CMK (cell line): ENCODE measurements around the gene UNC45B.
A peak's percentile ranks its signal among the peaks of the same experiment; 100 is the strongest.
"Not testable (repeated sequence)": the region's sequence is repeated elsewhere in the genome, so short reads cannot be mapped to it uniquely, and the experiment has no call there.

Experiments used
- DNase-seq: peaks from one replicate; pipeline ENCODE4 v3.0.0-alpha.2; 2010; ENCODE audit warnings: low read depth

UNC45B gene, protein sequence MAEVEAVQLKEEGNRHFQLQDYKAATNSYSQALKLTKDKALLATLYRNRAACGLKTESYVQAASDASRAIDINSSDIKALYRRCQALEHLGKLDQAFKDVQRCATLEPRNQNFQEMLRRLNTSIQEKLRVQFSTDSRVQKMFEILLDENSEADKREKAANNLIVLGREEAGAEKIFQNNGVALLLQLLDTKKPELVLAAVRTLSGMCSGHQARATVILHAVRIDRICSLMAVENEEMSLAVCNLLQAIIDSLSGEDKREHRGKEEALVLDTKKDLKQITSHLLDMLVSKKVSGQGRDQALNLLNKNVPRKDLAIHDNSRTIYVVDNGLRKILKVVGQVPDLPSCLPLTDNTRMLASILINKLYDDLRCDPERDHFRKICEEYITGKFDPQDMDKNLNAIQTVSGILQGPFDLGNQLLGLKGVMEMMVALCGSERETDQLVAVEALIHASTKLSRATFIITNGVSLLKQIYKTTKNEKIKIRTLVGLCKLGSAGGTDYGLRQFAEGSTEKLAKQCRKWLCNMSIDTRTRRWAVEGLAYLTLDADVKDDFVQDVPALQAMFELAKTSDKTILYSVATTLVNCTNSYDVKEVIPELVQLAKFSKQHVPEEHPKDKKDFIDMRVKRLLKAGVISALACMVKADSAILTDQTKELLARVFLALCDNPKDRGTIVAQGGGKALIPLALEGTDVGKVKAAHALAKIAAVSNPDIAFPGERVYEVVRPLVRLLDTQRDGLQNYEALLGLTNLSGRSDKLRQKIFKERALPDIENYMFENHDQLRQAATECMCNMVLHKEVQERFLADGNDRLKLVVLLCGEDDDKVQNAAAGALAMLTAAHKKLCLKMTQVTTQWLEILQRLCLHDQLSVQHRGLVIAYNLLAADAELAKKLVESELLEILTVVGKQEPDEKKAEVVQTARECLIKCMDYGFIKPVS

DNA sequence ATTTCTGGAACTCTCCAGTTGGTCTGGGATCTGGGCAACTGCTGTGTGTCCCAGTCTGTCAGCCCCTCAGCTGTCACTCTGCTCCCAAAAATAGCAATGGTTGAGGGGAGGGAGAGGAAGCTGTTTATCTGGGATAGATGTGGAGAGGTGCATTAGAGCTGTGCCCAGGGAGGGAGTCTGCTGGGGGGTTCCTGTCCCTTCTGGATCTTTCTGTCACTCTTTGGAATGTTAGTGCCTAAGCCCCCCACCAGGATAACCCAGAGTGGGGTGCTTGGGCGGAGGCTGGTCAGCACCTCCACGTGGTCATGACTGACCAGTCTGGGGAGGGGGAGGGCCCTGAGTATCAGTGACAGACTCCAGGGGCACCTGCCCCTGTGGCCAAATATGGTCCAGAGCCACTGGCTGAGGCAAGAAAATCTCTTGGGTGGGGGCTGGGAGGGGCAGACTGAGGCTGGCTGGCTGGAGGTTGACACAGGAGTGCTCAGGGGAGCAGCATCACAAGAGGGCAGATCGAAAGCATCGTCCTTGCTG is at the start of gene UNC45B:
Gene UNC45B, plus strand, starts transcription at position 443 of the 531 bp plus-strand sequence. CDS start 447 bp downstream, outside the sequence.
- no peak for DNase-seq

DNA sequence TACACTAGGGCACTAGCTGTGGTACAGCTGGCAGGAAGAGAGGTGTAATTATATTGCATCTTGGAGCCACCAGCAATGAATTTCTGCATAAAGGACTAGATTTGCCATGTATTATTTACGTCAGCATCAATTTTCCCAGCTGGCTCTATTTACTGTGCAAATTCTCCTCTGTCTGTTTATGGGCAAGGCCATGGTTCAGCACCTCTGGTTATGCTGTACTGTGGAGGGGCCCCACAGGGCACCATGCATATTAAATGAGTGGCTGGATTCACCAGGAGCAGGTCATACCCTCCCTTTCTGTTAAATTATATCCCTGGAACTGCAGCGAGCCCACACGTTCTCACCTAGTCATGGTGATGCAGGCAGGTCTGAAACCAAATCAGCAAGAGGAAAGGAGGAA is 47.7 kb upstream of the UNC45B start:
- DNase-seq: no peak

DNA sequence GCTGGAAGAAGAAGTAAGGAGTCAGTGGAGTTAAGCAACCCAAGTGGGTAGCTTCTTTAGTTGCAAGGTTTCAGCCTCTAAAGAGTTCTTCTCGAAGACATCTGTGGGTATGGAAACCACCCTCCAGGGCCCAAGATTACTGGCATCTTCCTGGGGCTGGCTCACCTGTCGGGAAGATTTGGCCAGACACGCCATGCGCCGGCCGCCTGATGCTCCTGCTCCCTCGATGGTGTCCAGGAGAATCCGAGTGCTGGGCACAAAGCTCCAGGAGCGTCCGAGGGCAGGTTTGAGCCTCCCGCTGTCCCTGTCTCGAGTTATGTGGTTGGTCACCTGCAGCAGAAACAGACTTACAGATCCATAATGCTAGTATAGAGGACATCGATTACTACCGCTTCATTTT is 46.6 kb upstream of the UNC45B start:
- no peak for DNase-seq

DNA sequence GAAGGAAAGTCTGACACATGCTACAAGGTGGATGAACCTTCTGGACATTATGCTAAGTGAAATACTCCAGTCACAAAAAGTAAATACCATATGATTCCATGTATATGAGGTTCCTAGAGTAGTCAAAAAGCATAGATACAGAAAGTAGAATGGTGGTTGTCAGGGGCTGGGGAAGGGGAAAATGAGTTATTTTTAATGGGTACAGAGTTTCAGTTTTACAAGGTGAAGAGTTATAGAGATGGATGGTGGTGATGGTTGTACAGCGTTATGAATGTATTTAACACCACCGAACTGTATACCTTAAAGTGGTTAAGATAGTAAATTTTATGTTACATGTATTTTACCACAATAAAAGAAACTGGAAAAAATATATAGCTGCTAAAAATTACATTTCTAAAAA is 45.9 kb upstream of the UNC45B start:
- DNase-seq: no peak

DNA sequence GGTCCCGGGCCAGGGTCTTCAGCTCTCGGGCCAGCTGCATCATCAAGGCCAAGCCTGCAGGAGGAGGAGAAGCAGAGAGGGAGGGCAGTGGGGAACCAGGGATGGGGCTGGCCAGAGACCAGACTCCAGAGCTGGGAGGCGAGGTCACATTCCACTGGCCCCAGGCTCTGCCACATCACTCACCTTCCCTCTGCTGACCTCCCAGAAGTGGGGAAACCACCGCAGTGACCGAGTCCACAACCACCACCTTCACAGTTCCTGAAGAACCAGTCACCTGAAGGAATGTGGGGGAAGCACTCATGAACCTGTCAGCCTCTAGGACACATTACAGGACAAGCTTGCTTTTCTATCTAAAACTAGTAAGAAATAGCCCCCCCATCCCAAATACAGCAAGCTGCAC is 44.3 kb upstream of the UNC45B start:
- no peak for DNase-seq

DNA sequence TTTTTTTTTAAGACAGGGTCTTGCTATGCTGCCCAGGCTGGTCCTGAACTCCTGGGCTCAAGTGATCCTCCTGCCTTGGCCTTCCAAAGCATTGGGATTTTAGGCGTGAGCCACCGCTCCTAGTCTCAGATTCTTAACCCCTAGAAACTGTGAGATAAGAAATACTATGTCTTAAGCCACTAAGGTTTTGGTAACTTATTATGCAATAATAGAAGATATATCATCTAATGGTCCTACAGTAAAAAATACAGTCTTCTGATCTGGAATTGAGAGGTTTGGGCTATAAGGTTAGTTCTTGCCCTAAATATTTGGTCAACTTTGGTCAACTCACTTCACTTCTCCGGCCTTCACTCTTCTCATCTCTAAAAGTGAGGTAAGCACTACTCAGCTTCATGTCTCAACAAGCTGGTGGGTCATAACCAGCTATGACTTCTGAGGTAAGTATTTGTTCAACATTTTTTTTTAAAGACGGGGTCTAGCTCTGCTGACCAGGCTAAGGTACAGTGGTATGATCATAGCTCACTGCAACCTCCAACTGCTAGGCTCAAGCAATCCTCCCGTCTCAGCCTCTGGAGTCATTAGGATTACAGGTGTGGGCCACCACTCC is 42.7 kb upstream of the UNC45B start:
- no peak for DNase-seq

DNA sequence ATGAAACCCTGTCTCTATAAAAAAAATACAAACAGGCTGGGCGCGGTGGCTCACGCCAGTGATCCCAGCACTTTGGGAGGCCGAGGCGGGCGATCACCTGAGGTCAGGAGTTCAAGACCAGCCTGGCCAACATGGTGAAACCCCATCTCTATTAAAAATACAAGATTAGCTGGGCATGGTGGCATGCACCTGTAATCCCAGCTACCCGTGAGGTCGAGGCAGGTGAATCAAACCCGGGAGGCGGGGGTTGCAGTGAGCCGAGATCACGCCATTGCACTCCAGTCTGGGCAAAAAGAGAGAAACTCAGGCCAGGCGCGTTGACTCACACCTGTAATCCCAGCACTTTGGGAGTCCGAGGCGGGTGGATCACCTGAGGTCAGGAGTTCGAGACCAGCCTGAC is 36.8 kb upstream of the UNC45B start:
- not testable (repeated sequence) for DNase-seq

DNA sequence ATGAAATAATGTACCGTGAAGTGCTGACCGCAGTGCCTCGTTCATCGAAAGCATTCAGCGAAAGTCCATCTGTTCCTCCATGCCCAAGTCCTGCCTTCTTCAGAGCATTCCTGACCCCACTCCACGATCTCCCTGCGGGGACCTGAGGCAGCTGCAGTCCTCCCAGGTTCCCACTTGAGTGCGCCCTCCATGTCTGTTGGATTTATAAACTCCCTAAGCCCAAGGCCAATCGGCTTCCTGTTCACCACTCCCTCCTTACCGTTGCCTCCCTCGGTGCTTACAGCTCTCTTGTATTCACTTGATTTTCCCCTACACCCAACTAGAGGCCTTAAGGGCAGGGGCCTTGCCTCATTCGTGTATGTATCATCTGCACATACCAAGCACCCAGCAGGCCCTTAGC is 30.8 kb upstream of the UNC45B start:
- no peak for DNase-seq

DNA sequence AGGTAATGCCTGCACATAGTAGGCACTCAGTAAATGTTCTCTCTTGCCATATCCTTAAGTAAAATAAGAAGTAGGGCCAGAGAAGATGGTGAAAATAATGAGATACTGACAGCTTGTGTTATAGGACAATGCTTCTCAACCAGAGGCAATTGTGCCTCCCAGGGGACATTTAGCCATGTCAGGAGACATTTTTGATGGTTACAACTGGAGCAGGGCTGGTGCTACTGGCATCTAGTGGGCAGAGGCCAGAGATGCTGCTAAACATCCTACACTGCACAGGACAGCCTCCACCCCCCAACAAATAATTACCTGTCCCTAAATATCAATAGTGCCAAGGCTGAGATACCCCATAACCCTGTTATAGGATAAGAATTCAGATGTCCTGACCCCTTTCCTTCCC is 29.6 kb upstream of the UNC45B start:
- no peak for DNase-seq

DNA sequence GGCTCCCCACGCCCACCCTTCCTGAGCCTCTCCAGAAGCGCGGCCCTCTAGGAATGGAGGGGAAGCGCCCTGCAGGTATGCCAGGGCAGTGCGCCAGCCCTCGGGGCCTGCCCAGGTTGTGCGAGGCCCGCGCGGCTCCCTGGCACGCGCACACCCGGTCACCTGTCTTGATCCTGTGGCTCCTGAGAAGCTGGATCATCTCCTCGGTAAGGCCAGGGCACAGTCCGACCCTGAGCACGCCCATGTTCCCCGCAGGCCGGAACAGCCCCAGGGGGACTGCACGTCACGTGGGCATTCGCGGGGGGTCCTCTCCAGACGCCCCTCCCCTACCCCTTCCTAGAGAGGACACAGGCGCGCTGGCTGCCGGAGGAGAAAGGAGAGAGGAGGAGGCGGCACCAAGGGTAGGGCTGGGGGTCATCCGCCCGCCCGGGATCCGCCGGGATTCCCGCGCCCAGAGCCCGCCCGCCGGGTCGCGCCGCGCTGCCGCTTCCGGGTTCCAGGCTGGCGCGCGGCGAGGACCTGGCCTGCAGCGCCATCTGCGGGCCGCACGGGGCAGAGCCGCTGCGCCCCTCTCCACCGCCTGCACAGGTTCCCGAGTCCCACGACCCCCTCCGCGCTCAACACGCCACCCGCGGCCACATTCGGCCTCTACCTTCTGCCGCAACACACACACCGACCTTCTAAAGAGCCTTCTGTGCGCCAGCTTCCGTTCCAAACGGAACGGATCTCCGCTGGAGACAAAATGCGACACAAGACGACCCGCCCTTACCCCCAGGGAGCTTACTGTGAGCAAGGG is 28.0 kb upstream of the UNC45B start, which contains the start of gene RAD51D:
Gene RAD51D, minus strand, starts transcription at position 491 of the 796 bp plus-strand sequence. Its CDS starts 247 bp downstream, at position 244.
- peak; percentile 74 for DNase-seq

DNA sequence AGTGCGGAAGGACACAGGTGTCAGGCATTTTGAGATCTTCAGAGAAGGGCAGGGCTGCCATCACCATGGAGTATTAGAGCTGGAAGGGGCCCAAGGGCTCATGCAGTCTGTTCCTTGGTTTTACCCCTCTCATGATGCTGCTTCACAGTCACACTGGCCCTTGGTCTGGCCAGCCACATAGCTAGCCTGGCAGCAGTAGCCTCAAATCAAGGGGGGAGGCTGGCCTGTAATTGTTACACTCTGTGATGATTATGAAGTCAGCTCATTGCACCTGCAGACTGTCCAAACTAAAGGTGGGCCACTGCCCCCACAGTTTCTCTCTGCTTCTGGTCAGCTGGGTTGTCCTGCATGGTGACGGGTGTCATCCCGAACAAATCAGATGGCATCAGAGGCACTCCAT is 26.3 kb upstream of the UNC45B start, which contains the start of gene FNDC8:
Gene FNDC8, plus strand, starts transcription at position 301 of the 400 bp plus-strand sequence. Its CDS starts 79 bp downstream, at position 380.
- no peak for DNase-seq

DNA sequence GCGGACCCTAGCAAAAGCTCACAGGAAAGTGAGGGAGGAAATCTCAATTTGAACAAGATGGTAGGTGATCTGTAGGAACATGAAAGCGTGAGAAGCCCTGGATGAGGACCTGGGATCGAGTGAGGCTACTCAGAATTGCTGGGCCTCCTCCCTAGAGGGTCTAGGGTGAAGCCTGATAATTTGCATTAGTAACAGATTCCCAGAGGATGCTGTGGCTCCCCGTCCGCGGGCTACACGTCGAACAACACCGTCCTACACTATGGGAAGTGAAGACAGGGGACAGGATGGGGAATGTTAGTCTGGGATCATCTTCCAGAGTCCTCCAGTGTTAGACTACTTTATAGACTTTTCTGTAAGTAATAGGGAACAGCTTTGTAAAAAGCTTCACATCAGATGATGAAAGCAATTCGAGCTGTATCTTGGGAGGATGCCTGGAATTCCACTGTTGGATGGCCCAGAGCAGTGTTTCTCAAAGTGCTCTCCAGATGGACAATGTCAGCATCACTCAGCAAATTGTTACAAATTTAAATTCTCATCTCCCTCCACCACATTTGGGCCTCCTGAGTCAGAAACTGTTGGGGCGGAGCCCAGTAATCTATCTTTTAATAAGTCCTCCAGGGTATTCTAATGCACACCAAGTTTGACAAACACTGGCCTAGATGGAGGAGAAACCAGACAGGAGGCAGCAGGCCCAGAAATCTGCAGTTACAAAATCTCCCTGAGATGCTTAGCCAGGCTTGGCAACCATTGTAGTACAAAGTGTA is 19.7 kb upstream of the UNC45B start:
- no peak for DNase-seq

DNA sequence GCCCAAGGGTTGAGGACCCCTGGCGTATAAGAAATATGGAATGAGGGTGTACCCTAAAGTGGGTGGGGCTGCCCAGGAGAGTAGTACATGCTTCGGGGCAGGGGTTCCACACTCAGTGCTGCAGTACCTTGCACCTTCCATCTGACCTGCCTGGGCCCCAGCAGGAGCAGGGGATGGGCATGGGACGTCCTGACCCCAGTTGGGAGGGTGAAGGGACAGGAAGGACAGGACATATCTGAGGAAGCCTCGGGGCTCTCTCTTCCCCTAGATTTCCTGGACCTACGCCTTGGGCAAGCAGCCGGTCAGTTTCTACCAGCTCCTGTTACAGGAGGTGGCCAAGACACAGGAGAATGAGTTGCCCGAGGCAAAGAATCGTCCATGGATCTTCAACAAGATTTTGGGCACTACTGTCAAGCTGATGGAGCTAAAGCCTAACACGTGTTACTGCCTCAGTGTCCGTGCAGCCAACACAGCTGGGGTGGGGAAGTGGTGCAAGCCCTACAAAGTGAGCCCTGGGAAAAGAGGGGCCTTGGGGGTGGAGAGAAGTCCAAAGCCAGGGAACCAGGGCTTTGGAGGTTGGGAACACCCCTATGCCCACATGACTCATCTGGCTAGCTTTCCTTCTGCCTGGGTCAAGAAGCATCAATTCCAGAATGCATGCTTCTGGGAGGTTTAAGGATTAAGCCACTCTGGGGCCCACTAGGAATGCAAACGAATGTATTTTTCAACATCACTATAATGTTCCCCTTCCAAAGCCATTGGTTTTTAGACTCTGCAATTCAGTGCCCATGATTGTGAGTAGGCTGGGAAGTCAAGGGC is 18.3 kb upstream of the UNC45B start:
- no peak for DNase-seq

DNA sequence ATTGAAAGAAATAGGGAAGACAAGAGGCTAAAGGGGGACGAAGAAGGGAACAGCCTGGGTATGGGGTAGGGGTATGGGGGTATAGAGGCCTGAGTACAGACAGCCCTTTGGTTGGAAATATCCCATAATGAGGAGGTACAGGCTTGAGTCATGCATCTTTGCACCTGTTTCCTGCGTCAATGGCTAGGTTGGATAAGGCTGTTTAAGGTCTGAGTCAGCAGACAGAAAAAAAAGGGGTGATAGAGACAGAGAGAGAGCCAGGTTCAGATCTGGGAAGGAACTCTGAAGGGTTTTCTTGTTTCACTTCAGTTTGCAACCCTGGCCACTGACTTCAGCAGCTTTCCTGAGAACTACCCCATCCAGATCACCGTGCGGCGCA is 17.7 kb upstream of the UNC45B start:
- no peak for DNase-seq

DNA sequence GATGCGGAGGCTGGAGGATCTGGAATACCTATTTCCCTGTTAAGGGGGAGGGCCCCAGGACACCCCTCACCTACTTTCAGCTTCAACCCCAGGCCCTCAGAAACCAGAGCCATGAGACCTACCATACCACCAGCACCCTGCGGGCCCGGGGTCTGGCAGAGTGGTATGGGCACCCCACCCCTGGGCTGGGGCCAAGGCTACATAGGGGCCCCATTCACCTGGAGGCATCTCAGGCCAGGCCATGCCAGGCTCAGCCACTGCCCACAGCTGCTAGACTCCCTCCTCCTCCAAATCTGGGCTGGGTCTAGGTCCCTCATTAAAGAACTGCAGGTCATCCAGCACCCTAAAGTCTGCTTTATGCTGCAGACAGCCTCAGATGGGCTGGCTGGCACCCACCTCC is 17.2 kb upstream of the UNC45B start:
- DNase-seq: no peak

DNA sequence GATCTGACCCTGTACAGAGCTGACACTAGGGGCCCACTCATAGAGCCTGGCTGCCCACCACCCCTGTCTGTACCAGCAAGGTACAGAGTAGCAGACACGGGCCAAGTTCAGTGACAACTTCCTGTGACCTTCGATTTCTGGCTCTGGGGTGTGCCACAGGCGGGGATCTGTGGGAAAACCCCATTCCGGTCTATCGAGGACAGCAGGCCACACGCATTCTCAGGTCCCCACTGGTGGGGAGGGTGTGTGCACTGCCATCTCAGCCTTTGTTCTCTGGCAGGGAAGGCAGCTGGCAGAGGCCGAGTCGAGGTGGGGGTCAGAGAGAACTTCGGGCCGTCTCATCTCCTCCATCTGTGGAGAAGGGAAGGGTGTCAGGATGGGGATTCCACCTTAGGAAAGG is 15.5 kb upstream of the UNC45B start:
- no peak for DNase-seq

DNA sequence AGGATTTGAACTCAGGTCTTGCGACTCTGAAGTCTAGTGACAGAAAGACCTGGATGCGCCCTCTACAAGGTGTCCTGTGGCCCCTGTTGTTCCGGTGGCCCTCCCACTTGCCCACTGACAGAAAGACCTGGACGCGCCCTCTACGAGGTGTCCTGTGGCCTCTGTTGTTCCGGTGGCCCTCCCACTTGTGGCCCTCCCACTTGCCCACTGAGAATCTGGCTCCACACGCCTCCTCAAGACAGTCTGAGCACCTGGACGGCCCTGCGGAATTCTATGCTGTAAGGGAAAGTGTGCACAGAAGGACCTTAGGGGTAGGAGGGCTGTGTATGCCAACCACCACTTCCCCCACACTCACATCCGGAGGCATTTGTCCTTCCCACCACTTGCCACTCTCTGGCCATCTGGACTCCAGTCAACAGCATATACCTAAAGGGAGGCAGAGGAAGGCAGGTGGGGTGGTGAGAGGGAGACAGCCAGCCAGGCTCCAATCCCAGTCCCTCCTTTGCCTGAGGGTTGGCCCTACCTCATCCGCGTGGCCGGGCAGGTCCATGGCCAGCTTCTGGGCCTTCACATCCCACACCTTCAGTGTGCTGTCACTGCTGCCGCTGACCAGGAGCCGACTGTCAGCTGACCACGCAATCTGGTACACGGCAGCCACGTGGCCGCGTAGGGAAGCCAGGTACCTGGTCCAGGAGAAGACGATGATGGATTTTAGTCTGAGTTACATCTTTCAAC is 14.6 kb upstream of the UNC45B start:
- DNase-seq: no peak

DNA sequence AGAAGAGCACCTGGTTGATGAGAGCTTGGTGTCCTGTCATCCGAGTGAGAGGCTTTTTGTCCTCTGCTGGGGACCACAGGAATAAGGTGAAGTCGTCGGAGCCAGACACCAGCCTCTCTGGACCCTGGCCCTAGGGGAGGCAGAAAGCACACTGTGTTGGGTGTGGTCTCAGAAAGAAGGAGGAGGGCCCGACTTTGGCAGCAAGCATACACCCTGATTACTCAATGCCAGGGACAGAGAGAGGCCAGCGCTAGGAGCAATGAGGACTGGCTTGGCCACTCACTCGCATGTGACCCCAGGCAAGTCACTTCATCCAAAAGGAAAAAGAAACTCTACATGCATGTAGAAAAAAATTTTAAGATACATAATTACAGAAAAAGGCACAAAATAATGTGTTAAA is 12.3 kb upstream of the UNC45B start:
- no peak for DNase-seq

DNA sequence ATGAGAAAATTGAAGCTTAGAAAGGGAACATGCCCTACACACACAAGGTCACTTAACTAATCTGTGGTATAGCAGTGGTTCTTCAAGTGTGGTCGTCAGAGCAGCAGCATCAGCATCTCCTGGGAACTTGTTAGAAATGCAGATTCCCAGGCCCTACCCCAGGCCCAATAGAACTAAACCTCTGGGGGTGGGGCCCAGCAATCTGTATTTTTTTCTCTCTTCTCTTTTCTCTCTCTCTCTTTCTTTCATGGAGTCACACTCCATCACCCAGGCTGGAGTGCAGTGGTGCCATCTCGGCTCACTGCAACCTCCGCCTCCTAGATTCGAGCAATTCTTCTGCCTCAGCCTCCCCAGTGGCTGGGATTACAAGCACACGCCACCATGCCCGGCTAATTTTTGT is 9.4 kb upstream of the UNC45B start:
- no peak for DNase-seq
